Neutrophil (primary cell): ENCODE data around the gene TBC1D19.

ENCODE experiments used
- H3K27ac ChIP-seq: fragments of 200-600 bp; sonication (generic); 2 replicates; pipeline ENCODE4 v1.5.1; 2016; ENCODE audit warnings: mild to moderate bottlenecking, moderate library complexity
- H3K27me3 ChIP-seq: fragments of 200-600 bp; sonication (generic); 2 replicates; pipeline ENCODE4 v1.6.0; 2016; ENCODE audit warnings: mild to moderate bottlenecking
- H3K36me3 ChIP-seq: fragments of 200-600 bp; sonication (generic); 2 replicates; pipeline ENCODE4 v1.5.1; 2017
- H3K4me1 ChIP-seq, 2 experiments: fragments of 200-600 bp in 1 of 2; sonication (generic) in 1 of 2; 1 replicate in 1 of 2; 2 replicates in 1 of 2; pipeline versions ENCODE4 v1.5.1 to v1.6.1; 2013 to 2016; ENCODE audit warnings: low read depth in 1 of 2, low read length in 1 of 2, mild to moderate bottlenecking in 1 of 2, moderate library complexity in 1 of 2; ENCODE audit not compliant: control insufficient read depth in 1 of 2, insufficient read depth in 1 of 2
- H3K4me3 ChIP-seq, 2 experiments: fragments of 200-600 bp in 1 of 2; sonication (generic) in 1 of 2; 1 replicate in 1 of 2; 2 replicates in 1 of 2; pipeline ENCODE4 v1.5.1; 2013 to 2016; ENCODE audit warnings: low read depth in 1 of 2, low read length in 1 of 2, mild to moderate bottlenecking in 1 of 2, moderate library complexity in 1 of 2
- H3K9me3 ChIP-seq: fragments of 200-600 bp; sonication (generic); 2 replicates; pipeline ENCODE4 v1.5.1; 2016
- CTCF ChIP-seq: fragments of 200-600 bp; sonication (generic); IDR thresholded peaks from 2 replicates; pipeline ENCODE4 v1.5.1; 2016; ENCODE audit warnings: antibody characterized with exemption

The TBC1D19 gene

GRCh38 chr4:26558166-26558895, 25.6 kb upstream of the TBC1D19 start:
- Histone ChIP-seq H3K36me3 (no peaks in the 10 kb centered on the region), H3K4me1 (no peaks in the 10 kb centered on the region), H3K4me3 (no peak overlapping the region), H3K9me3 (no peaks in the 10 kb centered on the region), H3K27me3 (no peaks in the 10 kb centered on the region), H3K27ac (no peak overlapping the region)
- TF ChIP-seq CTCF = no peak

DNA sequence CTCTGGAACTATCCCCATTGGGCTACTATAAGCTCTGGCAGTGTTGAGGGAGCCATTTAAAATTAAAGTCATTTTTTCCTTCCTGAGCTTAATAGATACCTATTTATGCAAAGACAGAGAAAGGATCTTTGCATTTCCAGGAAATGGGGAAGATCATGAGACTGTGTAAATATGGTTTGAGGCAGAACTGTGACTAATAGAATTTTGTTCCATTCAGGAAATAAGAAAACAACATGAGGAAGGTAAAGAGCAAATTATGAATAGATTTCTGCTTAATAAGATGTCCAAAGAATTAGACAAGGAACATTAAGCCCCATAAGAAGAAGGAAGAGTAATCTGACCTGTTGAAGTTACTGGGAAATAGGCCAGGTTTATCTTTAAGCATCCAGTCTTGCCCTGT, 17.8 kb upstream of the TBC1D19 start:
- no peaks in the 10 kb centered on the region for H3K36me3 ChIP-seq
- H3K9me3 ChIP-seq = no peaks in the 10 kb centered on the region
- no peak for TF ChIP-seq CTCF
- no peaks in the 10 kb centered on the region for H3K27me3 ChIP-seq
- H3K4me3 ChIP-seq = no peak overlapping the region
- no peak overlapping the region for H3K27ac ChIP-seq
- H3K4me1 ChIP-seq = no peaks in the 10 kb centered on the region

DNA sequence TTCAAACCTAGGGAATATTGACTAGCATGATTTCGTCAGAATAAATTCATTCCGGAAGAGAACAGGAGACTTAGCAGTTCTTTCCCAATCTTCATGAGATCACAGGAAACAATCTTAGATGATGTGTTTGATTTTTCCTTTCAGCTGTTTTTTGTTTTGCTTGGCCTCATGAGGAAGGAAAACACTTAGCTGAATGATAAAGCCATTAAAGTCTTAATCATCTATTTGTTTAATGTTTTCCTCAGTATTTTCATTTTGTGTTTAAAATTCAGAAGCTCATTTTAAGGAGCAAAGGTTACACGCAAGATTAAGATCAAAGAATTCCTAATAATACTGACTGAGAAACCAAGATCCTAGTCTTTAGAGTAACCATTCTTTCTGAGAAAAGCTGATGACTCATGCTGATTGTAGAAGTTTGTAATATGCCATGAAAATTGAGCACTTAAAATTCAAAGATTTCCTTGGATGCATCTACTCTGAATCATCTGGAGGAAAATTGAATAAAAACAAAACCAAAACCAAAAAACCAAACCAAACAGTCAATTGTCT, 15.4 kb upstream of the TBC1D19 start:
- Histone ChIP-seq H3K4me3 (no peak overlapping the region), H3K4me1 (no peaks in the 10 kb centered on the region), H3K27ac (no peak overlapping the region), H3K36me3 (no peaks in the 10 kb centered on the region), H3K27me3 (no peaks in the 10 kb centered on the region), H3K9me3 (no peaks in the 10 kb centered on the region)
- no peak for TF ChIP-seq CTCF

GRCh38 chr4:26570596-26570995, 13.3 kb upstream of the TBC1D19 start:
- Histone ChIP-seq H3K9me3 (no peaks in the 10 kb centered on the region), H3K36me3 (no peaks in the 10 kb centered on the region), H3K27ac (no peak overlapping the region), H3K27me3 (peaks cover 5% of the 10 kb centered on the region), H3K4me1 (no peaks in the 10 kb centered on the region), H3K4me3 (no peak overlapping the region)
- TF ChIP-seq CTCF = no peak

DNA sequence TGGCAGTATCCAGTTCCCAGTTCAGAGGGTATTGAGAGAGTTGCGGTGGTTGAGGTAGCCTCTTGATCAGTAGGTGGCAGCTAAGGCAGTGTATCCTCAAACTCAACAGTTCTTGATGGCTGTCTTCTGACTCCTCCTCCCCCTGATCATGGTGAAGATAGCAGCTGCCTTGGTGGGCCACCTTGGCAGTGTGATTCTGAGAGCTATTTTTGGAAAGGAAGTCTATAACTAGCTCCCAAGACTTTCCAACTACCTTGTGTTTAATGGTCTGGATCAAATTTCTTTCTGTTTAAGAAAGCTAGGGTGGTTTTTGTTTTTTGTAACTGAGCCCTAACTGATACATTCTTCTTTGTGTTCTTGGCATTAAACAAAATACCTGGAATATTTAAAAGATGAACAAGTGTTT, 10.5 kb upstream of the TBC1D19 start:
- no peak for TF ChIP-seq CTCF
- no peak overlapping the region for H3K4me3 ChIP-seq

More for the DNA sequence above, 10.5 kb upstream of the TBC1D19 start:
- Histone ChIP-seq H3K36me3 (no peaks in the 10 kb centered on the region), H3K4me1 (no peaks in the 10 kb centered on the region), H3K9me3 (no peaks in the 10 kb centered on the region), H3K27ac (no peak overlapping the region), H3K27me3 (peaks cover 23% of the 10 kb centered on the region)
